GM23248 (cell line): ENCODE measurements around the gene EMP1. TPM values are rescaled to one million over a fixed set of nuclear protein-coding genes. Genes with fewer than 3 reads are reported as not detected.
A peak's percentile ranks its signal among the peaks of the same experiment; 100 is the strongest.

Experiments
- DNase-seq: peaks from one replicate; pipeline ENCODE4 v3.0.0-alpha.2; 2015
- H2AFZ ChIP-seq: fragments of 200-600 bp; sonication (generic); 2 replicates; pipeline ENCODE4 v1.6.1; 2016; ENCODE audit warnings: antibody characterized with exemption
- H3F3A ChIP-seq: fragments of 200-600 bp; sonication (generic); 2 replicates; pipeline ENCODE4 v1.6.1; 2016; ENCODE audit warnings: mild to moderate bottlenecking, antibody characterized with exemption, mixed run types; ENCODE audit not compliant: insufficient read depth
- H3K27ac ChIP-seq: fragments of 200-600 bp; sonication (generic); 2 replicates; pipeline ENCODE4 v1.5.1; 2016; ENCODE audit warnings: mild to moderate bottlenecking
- H3K27me3 ChIP-seq: fragments of 200-600 bp; sonication (generic); replicated peaks from 2 replicates; pipeline ENCODE4 v1.6.1; 2016; ENCODE audit warnings: mild to moderate bottlenecking; ENCODE audit not compliant: insufficient read depth
- H3K36me3 ChIP-seq: fragments of 200-600 bp; sonication (generic); 2 replicates; pipeline ENCODE4 v1.6.1; 2016; ENCODE audit warnings: low read depth, mild to moderate bottlenecking
- H3K4me1 ChIP-seq: fragments of 200-600 bp; sonication (generic); 2 replicates; pipeline ENCODE4 v1.6.1; 2016; ENCODE audit warnings: mild to moderate bottlenecking; ENCODE audit not compliant: insufficient read depth
- H3K4me2 ChIP-seq: fragments of 200-600 bp; sonication (generic); one replicate; pipeline ENCODE4 v1.6.1; 2016; ENCODE audit warnings: mild to moderate bottlenecking; ENCODE audit not compliant: unreplicated experiment
- H3K4me3 ChIP-seq: fragments of 200-600 bp; sonication (generic); 2 replicates; pipeline ENCODE4 v1.5.1; 2016; ENCODE audit warnings: mild to moderate bottlenecking
- H3K79me2 ChIP-seq: fragments of 200-600 bp; sonication (generic); 2 replicates; pipeline ENCODE4 v1.6.1; 2016; ENCODE audit warnings: mild to moderate bottlenecking; ENCODE audit not compliant: insufficient read depth
- H3K9ac ChIP-seq: fragments of 200-600 bp; sonication (generic); 2 replicates; pipeline ENCODE4 v1.6.1; 2016; ENCODE audit warnings: mild to moderate bottlenecking
- H3K9me2 ChIP-seq: fragments of 200-600 bp; sonication (generic); 2 replicates; pipeline ENCODE4 v1.6.1; 2016; ENCODE audit warnings: mixed run types, mild to moderate bottlenecking, moderate library complexity; ENCODE audit not compliant: insufficient read depth
- H3K9me3 ChIP-seq: fragments of 200-600 bp; sonication (generic); one replicate; pipeline ENCODE4 v1.6.1; 2017; ENCODE audit warnings: low read depth
- H4K20me1 ChIP-seq: fragments of 200-600 bp; sonication (generic); 2 replicates; pipeline ENCODE4 v1.6.0; 2016; ENCODE audit not compliant: insufficient read depth
- EZH2 ChIP-seq: fragments of 200-600 bp; sonication (generic); IDR thresholded peaks from 2 replicates; pipeline ENCODE4 v1.6.1; 2018; ENCODE audit warnings: antibody characterized with exemption, mild to moderate bottlenecking; ENCODE audit not compliant: insufficient read depth, poor library complexity, severe bottlenecking
- EZH2phosphoT487 ChIP-seq: fragments of 200-600 bp; sonication (generic); IDR thresholded peaks from 2 replicates; pipeline ENCODE4 v1.6.1; 2018; ENCODE audit warnings: antibody characterized with exemption, moderate library complexity, mild to moderate bottlenecking, low read depth; ENCODE audit not compliant: insufficient read depth
- WGBS, 2 experiments: methylation state at CpG; one replicate each; pipeline ENCODE4 v1.1.6; 2015 to 2017; ENCODE audit warnings: low lambda C conversion rate in 2 of 2, low coverage in 1 of 2; ENCODE audit errors: missing lambda C conversion rate in 2 of 2; 5-methylcytosine and 5-hydroxymethylcytosine counted together
- in situ Hi-C: fragments of 300-500 bp; cut with MboI; formaldehyde crosslinking; loops from 2 replicates; pipeline ENCODE4 v1.15.0; 2020
- polyA plus RNA-seq: library from polyadenylated mRNA; unstranded; fragments of >200 nt; fragmentation: Nextera tagmentation; extraction: Ambion mirVana; gene quantifications from 2 replicates; pipeline ENCODE4 v1.2.1, GENCODE V29; 2016
- total RNA-seq: library from RNA; depleted of rRNA; stranded (reverse); fragments of >200 nt; shearing (Covaris generic); gene quantifications from 2 replicates; pipeline ENCODE4 v1.2.3, GENCODE V29; 2014

Gene EMP1
- total and polyA plus RNA-seq, 2 experiments from 2014 or later, result 518 to 631 TPM

- 0 out of 2 replicates have a peak, but pooled peaks cover 6% of the 10 kb centered on the region for H3K79me2 ChIP-seq
- peaks cover 64% of the 10 kb centered on the region for H3K4me1 ChIP-seq
- TF ChIP-seq EZH2phosphoT487 (no peak), EZH2 (no peak)
- H3K4me2 ChIP-seq, result peak overlapping the region; percentile 76
- H3K27me3 ChIP-seq, result no peaks in the 10 kb centered on the region
- H4K20me1 ChIP-seq, result no peaks in the 10 kb centered on the region
- no peaks in the 10 kb centered on the region for H3K9me3 ChIP-seq
- peak overlapping the region; percentile 76 for H3K27ac ChIP-seq
- in situ Hi-C loops, result no loop called here
- WGBS, 2 experiments, result 19 to 23% methylated on average over 11 of the region's 11 CpGs
- peaks cover 56% of the 10 kb centered on the region for H3F3A ChIP-seq
- peak overlapping the region; percentile 66 for H3K9ac ChIP-seq
- peak; percentile 86 for DNase-seq
- no peaks in the 10 kb centered on the region for H3K9me2 ChIP-seq
- peak overlapping the region; percentile 62 for H2AFZ ChIP-seq
- no peaks in the 10 kb centered on the region for H3K36me3 ChIP-seq
- peak overlapping the region; percentile 44 for H3K4me3 ChIP-seq
Observed at GRCh38 chr12:13179211-13180074, 17.1 kb upstream of the EMP1 start.

- in situ Hi-C loops, result no loop called here
- no peak for DNase-seq
- H3K9me3 ChIP-seq, result no peaks in the 10 kb centered on the region
- H3F3A ChIP-seq, result peaks cover 38% of the 10 kb centered on the region
- H4K20me1 ChIP-seq, result no peaks in the 10 kb centered on the region
- no peaks in the 10 kb centered on the region for H3K9me2 ChIP-seq
- no peak overlapping the region for H3K27ac ChIP-seq
- TF ChIP-seq EZH2phosphoT487 (no peak), EZH2 (no peak)
- no peak overlapping the region for H3K9ac ChIP-seq
- 0 out of 2 replicates have a peak, but pooled peaks cover 3% of the 10 kb centered on the region for H3K79me2 ChIP-seq
- no peak overlapping the region for H2AFZ ChIP-seq
- 51 to 63% methylated on average over 3 of the region's 3 CpGs for WGBS, 2 experiments
- no peak overlapping the region for H3K4me2 ChIP-seq
- H3K27me3 ChIP-seq, result no peaks in the 10 kb centered on the region
- H3K36me3 ChIP-seq, result no peaks in the 10 kb centered on the region
- no peak overlapping the region for H3K4me3 ChIP-seq
- H3K4me1 ChIP-seq, result peaks cover 43% of the 10 kb centered on the region
Observed at GRCh38 chr12:13181375-13182070, 15.0 kb upstream of the EMP1 start.

GRCh38 chr12:13182881-13183280 is 13.6 kb upstream of the EMP1 start:
- no peak for DNase-seq
- peaks cover 43% of the 10 kb centered on the region for H3K4me1 ChIP-seq
- no peak overlapping the region for H3K4me2 ChIP-seq
- H3K9ac ChIP-seq, result no peak overlapping the region
- no peaks in the 10 kb centered on the region for H3K9me2 ChIP-seq
- no peaks in the 10 kb centered on the region for H3K27me3 ChIP-seq
- in situ Hi-C loops, result no loop called here
- no peak overlapping the region for H2AFZ ChIP-seq
- TF ChIP-seq EZH2phosphoT487 (no peak), EZH2 (no peak)
- H3K36me3 ChIP-seq, result no peaks in the 10 kb centered on the region
- 44 to 67% methylated on average over 1 of the region's 1 CpG for WGBS, 2 experiments
- no peaks in the 10 kb centered on the region for H4K20me1 ChIP-seq
- no peak overlapping the region for H3K4me3 ChIP-seq
- H3K9me3 ChIP-seq, result no peaks in the 10 kb centered on the region
- no peaks in the 10 kb centered on the region for H3K79me2 ChIP-seq
- no peak overlapping the region for H3K27ac ChIP-seq
- peaks cover 32% of the 10 kb centered on the region for H3F3A ChIP-seq

GRCh38 chr12:13183620-13184019 is 12.9 kb upstream of the EMP1 start:
- no peak overlapping the region for H3K4me3 ChIP-seq
- peaks cover 28% of the 10 kb centered on the region for H3F3A ChIP-seq
- H3K79me2 ChIP-seq, result no peaks in the 10 kb centered on the region
- peak; percentile 65 for DNase-seq
- peaks cover 38% of the 10 kb centered on the region for H3K4me1 ChIP-seq
- no peaks in the 10 kb centered on the region for H3K27me3 ChIP-seq
- in situ Hi-C loops, result no loop called here
- H3K36me3 ChIP-seq, result no peaks in the 10 kb centered on the region
- H2AFZ ChIP-seq, result no peak overlapping the region
- H3K9me3 ChIP-seq, result no peaks in the 10 kb centered on the region
- H4K20me1 ChIP-seq, result no peaks in the 10 kb centered on the region
- H3K9me2 ChIP-seq, result no peaks in the 10 kb centered on the region
- H3K4me2 ChIP-seq, result peak overlapping the region; percentile 25
- H3K9ac ChIP-seq, result no peak overlapping the region
- no peak for TF ChIP-seq EZH2phosphoT487
- no peak for TF ChIP-seq EZH2
- H3K27ac ChIP-seq, result peak overlapping the region; percentile 16; the same call in 1 of the 2 replicates
